SK-N-SH treated with all-trans-retinoic acid at 6 μM for 48 hours (cell line): ENCODE results near the gene RERE.

Source experiments
- ATAC-seq: fragments of 200-7000 bp; cut with Tn5 transposase; 3 replicates; pipeline ENCODE4 v1.9.1; 2020; ENCODE audit warnings: mild to moderate bottlenecking, moderate library complexity
- ARNTL ChIP-seq: fragments of 450-650 bp; formaldehyde crosslinking; IDR thresholded peaks from 2 replicates; pipeline ENCODE4 v1.5.0; 2020; ENCODE audit warnings: low read depth, mild to moderate bottlenecking, moderate library complexity, borderline replicate concordance
- BACH2 ChIP-seq: fragments of 250-450 bp; sonication (Bioruptor Pico); IDR thresholded peaks from 2 replicates; pipeline ENCODE4 v1.9.0; 2021; ENCODE audit warnings: mild to moderate bottlenecking, borderline replicate concordance
- CSDC2 ChIP-seq: fragments of 250-450 bp; sonication (Bioruptor Pico); IDR thresholded peaks from 2 replicates; pipeline ENCODE4 v1.5.0; 2020; ENCODE audit warnings: mild to moderate bottlenecking, moderate library complexity
- ESRRG ChIP-seq: fragments of 250-450 bp; sonication (Bioruptor Pico); IDR thresholded peaks from 2 replicates; pipeline ENCODE4 v1.6.1; 2021; ENCODE audit warnings: mild to moderate bottlenecking
- GLIS3 ChIP-seq: fragments of 250-450 bp; sonication (Bioruptor Pico); IDR thresholded peaks from 2 replicates; pipeline ENCODE4 v1.5.0; 2020; ENCODE audit warnings: mild to moderate bottlenecking, moderate library complexity
- ISL1 ChIP-seq: fragments of 250-450 bp; sonication (Bioruptor Pico); IDR thresholded peaks from 2 replicates; pipeline ENCODE4 v2.1.2; 2022; ENCODE audit warnings: mild to moderate bottlenecking, moderate library complexity
- OSR1 ChIP-seq: fragments of 250-450 bp; sonication (Bioruptor Pico); IDR thresholded peaks from 2 replicates; pipeline ENCODE4 v1.8.0; 2022; ENCODE audit warnings: moderate library complexity, mild to moderate bottlenecking, inconsistent platforms
- PPARA ChIP-seq: fragments of 250-450 bp; sonication (Bioruptor Pico); IDR thresholded peaks from 2 replicates; pipeline ENCODE4 v1.5.0; 2020; ENCODE audit warnings: mild to moderate bottlenecking, borderline replicate concordance
- RARB ChIP-seq: fragments of 250-450 bp; sonication (Bioruptor Pico); IDR thresholded peaks from 2 replicates; pipeline ENCODE4 v1.8.0; 2021; ENCODE audit warnings: mild to moderate bottlenecking, moderate library complexity
- SNAI2 ChIP-seq: fragments of 250-450 bp; sonication (Bioruptor Pico); IDR thresholded peaks from 2 replicates; pipeline ENCODE4 v1.5.0; 2020; ENCODE audit warnings: mild to moderate bottlenecking, moderate library complexity
- TCF4 ChIP-seq: fragments of 250-450 bp; sonication (Bioruptor Pico); IDR thresholded peaks from 2 replicates; pipeline ENCODE4 v1.8.0; 2021; ENCODE audit warnings: mild to moderate bottlenecking, moderate library complexity, borderline replicate concordance
- TOX ChIP-seq: fragments of 250-450 bp; sonication (Bioruptor Pico); IDR thresholded peaks from 2 replicates; pipeline ENCODE4 v1.8.0; 2021; ENCODE audit warnings: mild to moderate bottlenecking, moderate library complexity, borderline replicate concordance
- ZC3H10 ChIP-seq: fragments of 250-450 bp; sonication (Bioruptor Pico); IDR thresholded peaks from 2 replicates; pipeline ENCODE4 v1.5.1; 2021; ENCODE audit warnings: mild to moderate bottlenecking, moderate library complexity
- ZFP3 ChIP-seq: fragments of 250-450 bp; sonication (Bioruptor Pico); IDR thresholded peaks from 2 replicates; pipeline ENCODE4 v1.5.0; 2020; ENCODE audit warnings: mild to moderate bottlenecking, moderate library complexity
- ZFP30 ChIP-seq: fragments of 450-650 bp; formaldehyde crosslinking; IDR thresholded peaks from 2 replicates; pipeline ENCODE4 v1.5.0; 2022; ENCODE audit warnings: mild to moderate bottlenecking, moderate library complexity
- ZNF565 ChIP-seq: fragments of 450-650 bp; formaldehyde crosslinking; conservative IDR thresholded peaks from 2 replicates; pipeline ENCODE4 v1.5.0; 2020; ENCODE audit warnings: low read depth, mild to moderate bottlenecking, moderate library complexity
- TF ChIP-seq, protein P1 (sequence below): fragments of 250-450 bp; sonication (Bioruptor Pico); IDR thresholded peaks from 2 replicates; pipeline ENCODE4 v1.5.1; 2021; ENCODE audit warnings: mild to moderate bottlenecking, moderate library complexity
- TF ChIP-seq, protein P2 (sequence below): fragments of 250-450 bp; sonication (Bioruptor Pico); IDR thresholded peaks from 2 replicates; pipeline ENCODE4 v1.8.0; 2021; ENCODE audit warnings: low read depth, mild to moderate bottlenecking, moderate library complexity, borderline replicate concordance
- TF ChIP-seq, protein P3 (sequence below): fragments of 250-450 bp; sonication (Bioruptor Pico); IDR thresholded peaks from 2 replicates; pipeline ENCODE4 v1.5.0; 2020; ENCODE audit warnings: mild to moderate bottlenecking, moderate library complexity
- TF ChIP-seq, protein P4 (sequence below): fragments of 250-450 bp; sonication (Bioruptor Pico); IDR thresholded peaks from 2 replicates; pipeline ENCODE4 v1.8.0; 2020; ENCODE audit warnings: mild to moderate bottlenecking, moderate library complexity, borderline replicate concordance
- TF ChIP-seq, protein P5 (sequence below): fragments of 250-450 bp; sonication (Bioruptor Pico); IDR thresholded peaks from 2 replicates; pipeline ENCODE4 v1.5.1; 2020; ENCODE audit warnings: low read depth, mild to moderate bottlenecking, moderate library complexity

RERE gene

DNA sequence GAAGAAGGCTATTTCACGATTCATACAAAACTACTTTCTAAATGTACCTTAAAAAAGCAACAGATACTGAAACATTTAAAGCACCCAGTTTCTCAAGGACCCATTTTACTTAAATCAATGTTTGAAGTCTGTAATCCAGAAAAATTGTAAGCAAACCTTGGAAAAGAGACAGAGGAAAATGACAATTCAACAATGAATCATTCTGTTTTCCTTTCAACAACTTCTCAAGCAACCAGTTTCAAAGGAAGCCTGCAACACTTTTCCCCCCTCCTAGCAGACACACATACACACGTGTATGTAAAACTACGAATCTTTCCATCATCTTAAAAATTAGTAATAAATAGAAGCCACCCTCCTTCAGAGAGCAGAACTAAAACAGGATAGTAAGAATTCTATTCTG, 1.2 kb downstream of the RERE start:
- no peak for TF ChIP-seq TCF4
- TF ChIP-seq ISL1 (CRISPR knock-in tag) = no peak
- no peak for TF ChIP-seq SNAI2 (CRISPR knock-in tag)
- no peak for TF ChIP-seq ESRRG (CRISPR knock-in tag)
- TF ChIP-seq PPARA (CRISPR knock-in tag) = no peak
- TF ChIP-seq, protein P1, sequence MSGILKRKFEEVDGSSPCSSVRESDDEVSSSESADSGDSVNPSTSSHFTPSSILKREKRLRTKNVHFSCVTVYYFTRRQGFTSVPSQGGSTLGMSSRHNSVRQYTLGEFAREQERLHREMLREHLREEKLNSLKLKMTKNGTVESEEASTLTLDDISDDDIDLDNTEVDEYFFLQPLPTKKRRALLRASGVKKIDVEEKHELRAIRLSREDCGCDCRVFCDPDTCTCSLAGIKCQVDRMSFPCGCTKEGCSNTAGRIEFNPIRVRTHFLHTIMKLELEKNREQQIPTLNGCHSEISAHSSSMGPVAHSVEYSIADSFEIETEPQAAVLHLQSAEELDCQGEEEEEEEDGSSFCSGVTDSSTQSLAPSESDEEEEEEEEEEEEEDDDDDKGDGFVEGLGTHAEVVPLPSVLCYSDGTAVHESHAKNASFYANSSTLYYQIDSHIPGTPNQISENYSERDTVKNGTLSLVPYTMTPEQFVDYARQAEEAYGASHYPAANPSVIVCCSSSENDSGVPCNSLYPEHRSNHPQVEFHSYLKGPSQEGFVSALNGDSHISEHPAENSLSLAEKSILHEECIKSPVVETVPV = no peak
- TF ChIP-seq TOX (CRISPR knock-in tag) = no peak
- TF ChIP-seq ZC3H10 = no peak
- no peak for TF ChIP-seq BACH2 (CRISPR knock-in tag)
- no peak for TF ChIP-seq ZFP30
- TF ChIP-seq ZFP3 (CRISPR knock-in tag) = no peak
- no peak for TF ChIP-seq ZNF565 (CRISPR knock-in tag)
- TF ChIP-seq CSDC2 (CRISPR knock-in tag) = no peak
- TF ChIP-seq, protein P2, sequence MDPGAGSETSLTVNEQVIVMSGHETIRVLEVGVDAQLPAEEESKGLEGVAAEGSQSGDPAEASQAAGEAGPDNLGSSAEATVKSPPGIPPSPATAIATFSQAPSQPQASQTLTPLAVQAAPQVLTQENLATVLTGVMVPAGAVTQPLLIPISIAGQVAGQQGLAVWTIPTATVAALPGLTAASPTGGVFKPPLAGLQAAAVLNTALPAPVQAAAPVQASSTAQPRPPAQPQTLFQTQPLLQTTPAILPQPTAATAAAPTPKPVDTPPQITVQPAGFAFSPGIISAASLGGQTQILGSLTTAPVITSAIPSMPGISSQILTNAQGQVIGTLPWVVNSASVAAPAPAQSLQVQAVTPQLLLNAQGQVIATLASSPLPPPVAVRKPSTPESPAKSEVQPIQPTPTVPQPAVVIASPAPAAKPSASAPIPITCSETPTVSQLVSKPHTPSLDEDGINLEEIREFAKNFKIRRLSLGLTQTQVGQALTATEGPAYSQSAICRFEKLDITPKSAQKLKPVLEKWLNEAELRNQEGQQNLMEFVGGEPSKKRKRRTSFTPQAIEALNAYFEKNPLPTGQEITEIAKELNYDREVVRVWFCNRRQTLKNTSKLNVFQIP = no peak
- TF ChIP-seq, protein P3, sequence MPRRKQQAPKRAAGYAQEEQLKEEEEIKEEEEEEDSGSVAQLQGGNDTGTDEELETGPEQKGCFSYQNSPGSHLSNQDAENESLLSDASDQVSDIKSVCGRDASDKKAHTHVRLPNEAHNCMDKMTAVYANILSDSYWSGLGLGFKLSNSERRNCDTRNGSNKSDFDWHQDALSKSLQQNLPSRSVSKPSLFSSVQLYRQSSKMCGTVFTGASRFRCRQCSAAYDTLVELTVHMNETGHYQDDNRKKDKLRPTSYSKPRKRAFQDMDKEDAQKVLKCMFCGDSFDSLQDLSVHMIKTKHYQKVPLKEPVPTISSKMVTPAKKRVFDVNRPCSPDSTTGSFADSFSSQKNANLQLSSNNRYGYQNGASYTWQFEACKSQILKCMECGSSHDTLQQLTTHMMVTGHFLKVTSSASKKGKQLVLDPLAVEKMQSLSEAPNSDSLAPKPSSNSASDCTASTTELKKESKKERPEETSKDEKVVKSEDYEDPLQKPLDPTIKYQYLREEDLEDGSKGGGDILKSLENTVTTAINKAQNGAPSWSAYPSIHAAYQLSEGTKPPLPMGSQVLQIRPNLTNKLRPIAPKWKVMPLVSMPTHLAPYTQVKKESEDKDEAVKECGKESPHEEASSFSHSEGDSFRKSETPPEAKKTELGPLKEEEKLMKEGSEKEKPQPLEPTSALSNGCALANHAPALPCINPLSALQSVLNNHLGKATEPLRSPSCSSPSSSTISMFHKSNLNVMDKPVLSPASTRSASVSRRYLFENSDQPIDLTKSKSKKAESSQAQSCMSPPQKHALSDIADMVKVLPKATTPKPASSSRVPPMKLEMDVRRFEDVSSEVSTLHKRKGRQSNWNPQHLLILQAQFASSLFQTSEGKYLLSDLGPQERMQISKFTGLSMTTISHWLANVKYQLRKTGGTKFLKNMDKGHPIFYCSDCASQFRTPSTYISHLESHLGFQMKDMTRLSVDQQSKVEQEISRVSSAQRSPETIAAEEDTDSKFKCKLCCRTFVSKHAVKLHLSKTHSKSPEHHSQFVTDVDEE (CRISPR knock-in tag) = no peak
- TF ChIP-seq GLIS3 (CRISPR knock-in tag) = no peak
- TF ChIP-seq, protein P4, sequence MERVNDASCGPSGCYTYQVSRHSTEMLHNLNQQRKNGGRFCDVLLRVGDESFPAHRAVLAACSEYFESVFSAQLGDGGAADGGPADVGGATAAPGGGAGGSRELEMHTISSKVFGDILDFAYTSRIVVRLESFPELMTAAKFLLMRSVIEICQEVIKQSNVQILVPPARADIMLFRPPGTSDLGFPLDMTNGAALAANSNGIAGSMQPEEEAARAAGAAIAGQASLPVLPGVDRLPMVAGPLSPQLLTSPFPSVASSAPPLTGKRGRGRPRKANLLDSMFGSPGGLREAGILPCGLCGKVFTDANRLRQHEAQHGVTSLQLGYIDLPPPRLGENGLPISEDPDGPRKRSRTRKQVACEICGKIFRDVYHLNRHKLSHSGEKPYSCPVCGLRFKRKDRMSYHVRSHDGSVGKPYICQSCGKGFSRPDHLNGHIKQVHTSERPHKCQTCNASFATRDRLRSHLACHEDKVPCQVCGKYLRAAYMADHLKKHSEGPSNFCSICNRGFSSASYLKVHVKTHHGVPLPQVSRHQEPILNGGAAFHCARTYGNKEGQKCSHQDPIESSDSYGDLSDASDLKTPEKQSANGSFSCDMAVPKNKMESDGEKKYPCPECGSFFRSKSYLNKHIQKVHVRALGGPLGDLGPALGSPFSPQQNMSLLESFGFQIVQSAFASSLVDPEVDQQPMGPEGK (CRISPR knock-in tag) = no peak
- no peak; the same call in 2 of the 3 replicates for ATAC-seq

DNA sequence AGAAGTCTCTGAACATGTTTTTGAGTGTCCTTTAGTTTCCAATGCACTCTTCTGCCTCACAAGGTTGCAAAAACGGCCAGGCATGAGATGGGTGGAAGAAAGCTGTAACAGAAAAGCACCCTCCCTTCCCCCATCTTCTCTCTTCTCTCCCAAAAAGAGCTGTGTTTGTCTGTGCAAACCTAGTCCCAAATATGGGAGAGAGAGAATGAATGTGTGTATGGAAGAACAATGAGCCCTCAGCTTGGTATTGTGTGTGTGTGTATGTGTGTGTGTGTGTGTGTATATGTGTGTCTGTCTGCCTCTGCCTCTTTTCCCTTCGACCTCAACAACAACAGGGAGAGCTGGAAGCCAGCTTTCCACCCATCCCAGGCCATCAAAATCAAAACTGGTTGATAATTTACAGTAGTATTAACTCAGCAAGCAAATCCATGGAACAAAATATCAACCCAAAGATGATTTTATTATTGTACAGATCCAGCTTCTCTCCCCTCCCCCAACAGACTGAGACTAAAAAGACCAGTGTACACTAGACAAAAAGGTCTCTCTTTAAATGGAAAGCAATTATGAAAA, 1.8 kb downstream of the RERE start:
- 0 out of 3 replicates have a peak, but pooled peaks have one; percentile 4 for ATAC-seq

More for the DNA sequence above, 1.8 kb downstream of the RERE start:
- no peak for TF ChIP-seq OSR1 (CRISPR knock-in tag)
- no peak for TF ChIP-seq ZFP3 (CRISPR knock-in tag)
- no peak for TF ChIP-seq RARB (CRISPR knock-in tag)
- no peak for TF ChIP-seq ARNTL (CRISPR knock-in tag)
- TF ChIP-seq BACH2 (CRISPR knock-in tag) = no peak
- TF ChIP-seq, protein P5, sequence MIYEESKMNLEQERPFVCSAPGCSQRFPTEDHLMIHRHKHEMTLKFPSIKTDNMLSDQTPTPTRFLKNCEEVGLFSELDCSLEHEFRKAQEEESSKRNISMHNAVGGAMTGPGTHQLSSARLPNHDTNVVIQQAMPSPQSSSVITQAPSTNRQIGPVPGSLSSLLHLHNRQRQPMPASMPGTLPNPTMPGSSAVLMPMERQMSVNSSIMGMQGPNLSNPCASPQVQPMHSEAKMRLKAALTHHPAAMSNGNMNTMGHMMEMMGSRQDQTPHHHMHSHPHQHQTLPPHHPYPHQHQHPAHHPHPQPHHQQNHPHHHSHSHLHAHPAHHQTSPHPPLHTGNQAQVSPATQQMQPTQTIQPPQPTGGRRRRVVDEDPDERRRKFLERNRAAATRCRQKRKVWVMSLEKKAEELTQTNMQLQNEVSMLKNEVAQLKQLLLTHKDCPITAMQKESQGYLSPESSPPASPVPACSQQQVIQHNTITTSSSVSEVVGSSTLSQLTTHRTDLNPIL (CRISPR knock-in tag) = no peak
- TF ChIP-seq ESRRG (CRISPR knock-in tag) = no peak
- TF ChIP-seq, protein P3 (CRISPR knock-in tag) = no peak
- TF ChIP-seq, protein P4 (CRISPR knock-in tag) = no peak
- TF ChIP-seq, protein P1 = no peak
- TF ChIP-seq, protein P2 = no peak
- TF ChIP-seq TCF4 = no peak
- TF ChIP-seq ZNF565 (CRISPR knock-in tag) = no peak
- TF ChIP-seq, all 23 proteins: peak for 0
